ENCODE measurements around the gene USP47. TPM values are rescaled to one million over a fixed set of nuclear protein-coding genes. Genes with fewer than 3 reads are reported as not detected.

Gene USP47
- total and polyA plus RNA-seq, 2 of the 8 experiments (the other 6 are each of a cell fraction or from before 2014, with no cell fraction given): 4.2 to 21.3 TPM

- no peak for TF ChIP-seq GABPA (IDR thresholded peaks at IDR 0.05; ENCODE audit: borderline replicate concordance, insufficient read depth, low read length)
- TF ChIP-seq CBX8 (IDR thresholded peaks at IDR 0.05; ENCODE audit: borderline replicate concordance, low read depth, low read length): no peak
These were observed 130.3 kb downstream of the USP47 start (continued) for GRCh38 chr11:11971906-11972547.
